ENCODE data around the gene CAPN5.

DNA sequence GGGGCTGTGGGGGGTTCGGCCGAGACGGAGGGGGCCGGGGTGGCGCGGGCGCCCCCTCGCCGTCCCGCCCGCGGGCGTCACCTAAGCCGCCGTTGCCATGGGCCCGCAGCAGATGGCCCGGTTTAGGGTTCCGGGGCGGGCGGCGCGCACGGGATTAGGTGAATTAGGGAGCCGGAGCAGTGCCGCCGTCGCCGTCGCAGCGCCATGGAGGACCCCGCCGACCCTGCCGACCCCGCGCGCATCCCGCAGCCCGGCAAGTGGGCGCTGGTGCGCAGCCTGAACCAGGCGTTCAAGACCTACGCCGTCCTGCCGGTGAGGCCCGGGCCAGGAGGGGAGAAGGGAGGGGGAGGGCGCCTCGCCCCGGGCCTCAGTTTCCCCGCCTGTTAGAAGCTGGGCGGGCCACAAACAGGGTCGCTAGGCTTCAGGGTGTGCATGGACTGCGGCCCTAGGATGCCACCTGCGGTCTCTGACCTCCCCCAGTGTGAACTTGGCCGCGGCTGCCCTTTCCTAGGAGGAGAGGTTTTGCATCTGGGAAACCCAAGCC, 71.4 kb downstream of the CAPN5 start:
- TF ChIP-seq EZH2 (IDR thresholded peaks at IDR 0.05; ENCODE audit: insufficient read depth, poor library complexity, severe bottlenecking): no peak
- TF ChIP-seq EZH2phosphoT487 (IDR thresholded peaks at IDR 0.05; ENCODE audit: insufficient read depth, low read depth): no peak
